OCI-LY7 (cell line): ENCODE measurements around the gene MIER1. TPM values are rescaled to one million over a fixed set of nuclear protein-coding genes. Genes with fewer than 3 reads are reported as not detected.

ENCODE experiments used
- Bru-seq: library from RNA; stranded (reverse); fragments of 400-500 nt; gene quantifications from one replicate; lab custom pipeline; 2021; lab: Mats Ljungman, UMichigan
- BruChase-seq, 2 experiments: library from RNA; stranded (reverse); fragments of 400-500 nt; gene quantifications; one replicate each; lab custom pipeline; 2021; lab: Mats Ljungman, UMichigan
- BruUV-seq: library from RNA; stranded (reverse); fragments of 400-500 nt; replicated peaks from 2 replicates; lab custom pipeline; 2021; lab: Mats Ljungman, UMichigan
- CTCF ChIA-PET: fragments of 300-600 bp; sonication (Branson Sonifier 250); formaldehyde crosslinking; loops from one replicate; lab custom pipeline; 2022; ENCODE audit warnings: antibody characterized with exemption; ENCODE audit not compliant: unreplicated experiment; lab: Charles Lee
- POLR2A ChIA-PET: fragments of 300-600 bp; sonication (Branson Sonifier 250); formaldehyde crosslinking; loops from one replicate; lab custom pipeline; 2022; ENCODE audit warnings: antibody characterized with exemption; lab: Charles Lee
- DNase-seq: peaks from one replicate; pipeline ENCODE4 v3.0.0-alpha.2; 2015; ENCODE audit warnings: low spot score
- H2AFZ ChIP-seq: fragments of 200-600 bp; sonication (generic), shearing (Covaris generic); 2 replicates; pipeline ENCODE4 v1.6.1; 2014; ENCODE audit warnings: mild to moderate bottlenecking, antibody characterized with exemption, low read length, moderate library complexity
- H3K27ac ChIP-seq: fragments of 200-600 bp; sonication (generic); 2 replicates; pipeline ENCODE4 v1.5.1; 2014; ENCODE audit warnings: mixed run types, low read depth, mild to moderate bottlenecking, moderate library complexity, low read length, inconsistent platforms; ENCODE audit not compliant: poor library complexity, severe bottlenecking
- H3K36me3 ChIP-seq: fragments of 200-600 bp; sonication (generic); 2 replicates; pipeline ENCODE4 v1.6.1; 2014; ENCODE audit warnings: mild to moderate bottlenecking, antibody characterized with exemption, low read length, moderate library complexity, mixed read lengths; ENCODE audit not compliant: insufficient read depth
- H3K4me1 ChIP-seq: fragments of 200-600 bp; sonication (generic); 2 replicates; pipeline ENCODE4 v1.5.1; 2014; ENCODE audit warnings: mild to moderate bottlenecking, low read length; ENCODE audit not compliant: insufficient read depth, poor library complexity, severe bottlenecking
- H3K4me2 ChIP-seq: fragments of 200-600 bp; sonication (generic); 2 replicates; pipeline ENCODE4 v1.6.1; 2014; ENCODE audit warnings: mild to moderate bottlenecking, low read length
- H3K4me3 ChIP-seq: fragments of 200-600 bp; sonication (generic); 2 replicates; pipeline ENCODE4 v1.5.1; 2014; ENCODE audit warnings: mild to moderate bottlenecking, low read depth, low read length; ENCODE audit not compliant: poor library complexity, severe bottlenecking
- H3K79me2 ChIP-seq: fragments of 200-600 bp; sonication (generic); 2 replicates; pipeline ENCODE4 v1.6.1; 2016; ENCODE audit warnings: low read depth, mild to moderate bottlenecking, low read length, moderate library complexity, mixed read lengths; ENCODE audit not compliant: insufficient read depth
- H3K9me2 ChIP-seq: fragments of 200-600 bp; sonication (generic); 2 replicates; pipeline ENCODE4 v1.6.1; 2016; ENCODE audit warnings: mild to moderate bottlenecking, low read length, mixed read lengths; ENCODE audit not compliant: insufficient read depth
- H3K9me3 ChIP-seq: fragments of 200-600 bp; sonication (generic); 2 replicates; pipeline ENCODE4 v1.6.1; 2014; ENCODE audit warnings: mild to moderate bottlenecking, mixed run types, low read length, mixed read lengths
- H4K20me1 ChIP-seq: fragments of 200-600 bp; sonication (generic); 2 replicates; pipeline ENCODE4 v1.6.1; 2014; ENCODE audit warnings: mild to moderate bottlenecking, antibody characterized with exemption, low read length, moderate library complexity, mixed read lengths; ENCODE audit not compliant: insufficient read depth
- EZH2phosphoT487 ChIP-seq: fragments of 200-600 bp; sonication (generic); IDR thresholded peaks from 2 replicates; pipeline ENCODE4 v1.6.1; 2018; ENCODE audit warnings: low read depth, borderline replicate concordance, mild to moderate bottlenecking, mixed run types, antibody characterized with exemption, low read length, moderate library complexity, mixed read lengths
- intact Hi-C: fragments of 100-400 bp; cut with micrococcal nuclease; formaldehyde crosslinking; loops from one replicate; pipeline ENCODE4 v1.10.0; 2022; ENCODE audit not compliant: unreplicated experiment
- long read RNA-seq: library from polyadenylated mRNA; stranded (forward); transcript quantifications from one replicate; pipeline ENCODE4 v2.0.0, GENCODE V29; 2022
- total RNA-seq, 2 experiments: library from RNA; depleted of rRNA in 1 of 2; stranded (reverse); fragments of >200 nt in 1 of 2; shearing (Covaris generic) in 1 of 2; gene quantifications; 2 replicates each; pipeline ENCODE4 v1.2.3, GENCODE V29; 2014 to 2022
- TF ChIP-seq, protein P1 (sequence below): fragments of 200-600 bp; sonication (generic); conservative IDR thresholded peaks from 2 replicates; pipeline ENCODE4 v1.5.1; 2014; ENCODE audit warnings: mild to moderate bottlenecking, antibody characterized with exemption, low read length, moderate library complexity, mixed read lengths

MIER1 gene
- 24.4 and 38.0 TPM in 2 replicates for total RNA-seq (2014; rRNA removed; shearing (Covaris generic))
- total RNA-seq (2022) = 43.8 and 45.9 TPM in 2 replicates
- Bru-seq, nascent RNA = percentile 97 among the genes with signal in this experiment
- BruChase-seq, experiment 1, labeled RNA remaining after a 6-hour chase = percentile 86 among the genes with signal in this experiment
- BruChase-seq, experiment 2, labeled RNA remaining after a 2-hour chase = percentile 94 among the genes with signal in this experiment
- long read RNA-seq, full-length matches to known transcripts = 14 of 41 reads
- long read RNA-seq, partial matches to known transcripts = 1 of 41 reads
- long read RNA-seq, other reads (novel, unspliced or antisense) = 26 of 41 reads

DNA sequence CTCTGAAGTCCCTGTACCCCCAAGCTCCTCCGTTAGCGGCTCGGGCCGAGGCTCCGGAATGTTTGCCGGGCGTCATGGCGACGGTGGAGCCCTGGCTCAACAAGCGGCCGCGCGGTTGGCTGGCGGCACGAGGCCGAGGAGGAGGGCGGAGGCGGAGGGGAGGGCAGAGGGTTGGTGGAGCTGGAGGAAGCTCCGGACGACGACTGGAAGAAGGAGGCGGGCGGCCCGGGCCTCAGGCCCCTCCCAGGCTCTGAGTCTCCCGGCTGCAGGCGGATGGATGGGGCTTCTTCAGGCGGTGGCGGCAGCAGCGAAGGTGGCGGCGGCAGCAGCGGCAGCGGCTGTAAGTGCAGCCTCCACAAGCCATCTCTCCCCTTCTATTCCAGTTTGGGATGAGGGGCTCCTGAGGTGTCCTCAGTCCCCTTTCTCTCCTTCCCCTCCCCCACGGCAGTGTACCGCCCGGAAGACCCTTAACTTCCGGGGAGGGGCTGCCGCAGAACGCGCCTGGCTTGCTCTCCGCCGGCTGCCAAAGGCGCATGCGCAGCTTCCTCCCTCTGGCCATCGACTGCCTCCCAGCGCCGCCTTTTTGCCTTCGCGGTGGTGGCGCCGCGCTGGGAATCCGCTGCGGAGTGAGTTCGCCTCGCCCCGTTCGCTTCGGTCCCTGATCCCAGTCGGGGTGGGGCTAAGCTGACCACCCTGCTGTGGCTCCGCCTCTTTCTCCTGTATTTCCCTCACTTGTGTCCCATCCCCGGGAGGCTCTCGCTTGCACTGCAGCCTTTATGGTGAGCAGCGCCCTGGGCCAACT lies at the start of gene MIER1, which contains the start of gene DNAI4:
Gene MIER1 (plus strand): TSS at position 235 of the 802 bp plus-strand sequence. CDS start 39 bp downstream, at position 274.
Gene DNAI4 (minus strand): TSS at position 101 of the 802 bp plus-strand sequence. CDS start 25 bp downstream, at position 76.
- peak; percentile 97 for DNase-seq
- H2AFZ ChIP-seq = peak within 1 kb of the TSS; percentile 81
- peaks cover 45% of the 10 kb centered on the region for H3K4me1 ChIP-seq
- POLR2A ChIA-PET = interaction anchor here (0.6 to 2.1 kb wide), 19 partner anchors 9 to 798 kb away, joined by 3 to 9 read pairs (median 4); partner anchors contain the start of gene SLC35D1
- intact Hi-C loops = loop anchor here (1.0 to 10.0 kb wide), 2 partner anchors 156 to 760 kb away; partner anchors contain the start of gene GADD45A
- H3K4me3 ChIP-seq = peak within 1 kb of the TSS; percentile 96
- peaks cover 60% of the 10 kb centered on the region for H3K36me3 ChIP-seq
- H3K79me2 ChIP-seq = peaks cover 74% of the 10 kb centered on the region
- no peaks in the 10 kb centered on the region; the same call in 1 of the 2 replicates for H4K20me1 ChIP-seq
- H3K9me2 ChIP-seq = no peaks in the 10 kb centered on the region
- H3K4me2 ChIP-seq = peak within 1 kb of the TSS; percentile 81
- peak within 1 kb of the TSS; percentile 70 for H3K27ac ChIP-seq
- peaks cover 14% of the 10 kb centered on the region for H3K9me3 ChIP-seq
- CTCF ChIA-PET = interaction anchor here (0.6 to 1.0 kb wide), 2 partner anchors 36 to 404 kb away, joined by 3 read pairs; no protein-coding TSS in a partner anchor
- no peak for TF ChIP-seq EZH2phosphoT487
- TF ChIP-seq, protein P1, sequence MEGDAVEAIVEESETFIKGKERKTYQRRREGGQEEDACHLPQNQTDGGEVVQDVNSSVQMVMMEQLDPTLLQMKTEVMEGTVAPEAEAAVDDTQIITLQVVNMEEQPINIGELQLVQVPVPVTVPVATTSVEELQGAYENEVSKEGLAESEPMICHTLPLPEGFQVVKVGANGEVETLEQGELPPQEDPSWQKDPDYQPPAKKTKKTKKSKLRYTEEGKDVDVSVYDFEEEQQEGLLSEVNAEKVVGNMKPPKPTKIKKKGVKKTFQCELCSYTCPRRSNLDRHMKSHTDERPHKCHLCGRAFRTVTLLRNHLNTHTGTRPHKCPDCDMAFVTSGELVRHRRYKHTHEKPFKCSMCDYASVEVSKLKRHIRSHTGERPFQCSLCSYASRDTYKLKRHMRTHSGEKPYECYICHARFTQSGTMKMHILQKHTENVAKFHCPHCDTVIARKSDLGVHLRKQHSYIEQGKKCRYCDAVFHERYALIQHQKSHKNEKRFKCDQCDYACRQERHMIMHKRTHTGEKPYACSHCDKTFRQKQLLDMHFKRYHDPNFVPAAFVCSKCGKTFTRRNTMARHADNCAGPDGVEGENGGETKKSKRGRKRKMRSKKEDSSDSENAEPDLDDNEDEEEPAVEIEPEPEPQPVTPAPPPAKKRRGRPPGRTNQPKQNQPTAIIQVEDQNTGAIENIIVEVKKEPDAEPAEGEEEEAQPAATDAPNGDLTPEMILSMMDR = 0 out of 2 replicates have a peak, but pooled peaks have one; percentile 34
- BruUV-seq = no TSS peak

DNA sequence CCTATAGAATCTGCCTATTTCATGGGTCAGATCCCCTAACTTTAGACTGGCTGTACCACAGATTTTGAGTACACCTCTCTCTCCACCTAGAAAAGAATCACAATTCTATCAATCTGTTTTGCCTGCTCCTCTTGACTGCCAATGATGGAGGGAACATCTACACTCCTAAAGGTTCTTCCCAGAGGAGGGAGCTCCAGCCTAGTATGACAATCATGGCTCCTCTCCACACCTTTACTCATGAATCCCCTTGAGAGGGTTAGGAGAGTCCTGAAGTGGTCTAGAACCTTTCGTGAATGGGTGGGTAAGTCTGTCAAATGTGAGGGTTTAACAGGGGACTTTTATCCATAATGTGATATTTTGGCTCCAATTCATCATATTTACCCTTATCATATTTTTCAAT lies 48.1 kb upstream of the MIER1 start:
- Histone ChIP-seq H3K27ac (no peak overlapping the region), H3K4me2 (no peak overlapping the region), H3K79me2 (no peaks in the 10 kb centered on the region), H3K4me3 (no peak overlapping the region), H3K36me3 (no peaks in the 10 kb centered on the region), H3K9me3 (peaks cover 12% of the 10 kb centered on the region; the same call in 1 of the 2 replicates), H4K20me1 (no peaks in the 10 kb centered on the region), H2AFZ (no peak overlapping the region), H3K4me1 (no peaks in the 10 kb centered on the region), H3K9me2 (no peaks in the 10 kb centered on the region)
- ChIA-PET POLR2A (no interaction called here), CTCF (no interaction called here)
- DNase-seq = no peak
- no TSS peak for BruUV-seq
- TF ChIP-seq, protein P1 = no peak
- no peak for TF ChIP-seq EZH2phosphoT487
- intact Hi-C loops = no loop called here
